Coronary artery (tissue), 2 donors: ENCODE results near the gene AK8.

Experiments
- DNase-seq: peaks from one replicate; pipeline ENCODE4 v3.0.0-alpha.2; 2017; ENCODE audit warnings: low spot score
- H3K27ac ChIP-seq, 2 donors: fragments of 200-600 bp; sonication (generic); one replicate each; pipeline ENCODE4 v1.5.1; 2016 to 2019
- H3K4me3 ChIP-seq: fragments of 200-600 bp; sonication (generic); 2 replicates; pipeline ENCODE4 v1.5.1; 2016; ENCODE audit warnings: mild to moderate bottlenecking, moderate library complexity
- CTCF ChIP-seq: fragments of 200-600 bp; sonication (generic); IDR thresholded peaks from one replicate; pipeline ENCODE4 v1.5.1; 2019; ENCODE audit warnings: antibody characterized with exemption

The AK8 gene

GRCh38 chr9:132808645-132809044 is 69.4 kb downstream of the AK8 start:
- H3K27ac ChIP-seq = no peak overlapping the region

DNA sequence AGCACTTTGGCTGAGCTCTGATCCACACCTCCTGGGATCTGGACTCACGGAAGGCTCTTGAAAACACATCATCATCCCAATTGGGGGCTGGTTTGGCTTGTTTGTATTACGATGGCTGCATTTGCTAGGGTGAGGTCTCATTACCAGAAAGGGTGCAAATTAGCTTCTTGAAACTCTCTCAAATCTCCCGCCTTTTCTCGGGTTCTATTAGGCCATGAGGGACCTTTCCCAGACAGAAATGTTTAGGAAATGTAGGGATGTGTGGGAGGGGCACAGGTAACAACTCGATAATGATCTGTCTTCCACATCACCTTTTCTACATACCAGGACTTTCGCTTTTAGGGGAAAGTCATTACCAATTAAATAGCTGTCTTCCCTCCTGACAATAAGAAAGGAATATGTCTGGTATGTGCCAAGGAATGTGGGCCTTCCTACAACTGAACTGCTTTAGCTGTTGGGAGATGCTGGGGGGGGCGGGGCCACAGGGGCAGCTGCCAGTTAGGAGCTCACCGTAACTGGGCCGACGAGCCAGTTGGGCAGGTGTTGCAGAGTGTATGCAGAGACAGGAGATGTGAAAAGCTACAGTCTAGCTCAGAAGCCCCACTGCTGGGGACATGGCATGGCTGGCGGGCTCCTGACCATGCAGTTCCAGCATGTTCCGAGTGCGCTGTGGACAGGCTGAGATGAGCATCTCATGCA is 71.2 kb downstream of the AK8 start:
- DNase-seq = no peak
- no peak for TF ChIP-seq CTCF
- H3K4me3 ChIP-seq = no peak overlapping the region
- H3K27ac ChIP-seq = no peak overlapping the region

More at GRCh38 chr9:132808645-132809044, 69.4 kb downstream of the AK8 start:
- H3K4me3 ChIP-seq = no peak overlapping the region
- no peak for DNase-seq
- TF ChIP-seq CTCF = no peak

- no peak for DNase-seq
- H3K4me3 ChIP-seq = no peak overlapping the region
- no peak for TF ChIP-seq CTCF
- no peak overlapping the region for H3K27ac ChIP-seq
Observed at GRCh38 chr9:132806306-132806705, 71.8 kb downstream of the AK8 start.

DNA sequence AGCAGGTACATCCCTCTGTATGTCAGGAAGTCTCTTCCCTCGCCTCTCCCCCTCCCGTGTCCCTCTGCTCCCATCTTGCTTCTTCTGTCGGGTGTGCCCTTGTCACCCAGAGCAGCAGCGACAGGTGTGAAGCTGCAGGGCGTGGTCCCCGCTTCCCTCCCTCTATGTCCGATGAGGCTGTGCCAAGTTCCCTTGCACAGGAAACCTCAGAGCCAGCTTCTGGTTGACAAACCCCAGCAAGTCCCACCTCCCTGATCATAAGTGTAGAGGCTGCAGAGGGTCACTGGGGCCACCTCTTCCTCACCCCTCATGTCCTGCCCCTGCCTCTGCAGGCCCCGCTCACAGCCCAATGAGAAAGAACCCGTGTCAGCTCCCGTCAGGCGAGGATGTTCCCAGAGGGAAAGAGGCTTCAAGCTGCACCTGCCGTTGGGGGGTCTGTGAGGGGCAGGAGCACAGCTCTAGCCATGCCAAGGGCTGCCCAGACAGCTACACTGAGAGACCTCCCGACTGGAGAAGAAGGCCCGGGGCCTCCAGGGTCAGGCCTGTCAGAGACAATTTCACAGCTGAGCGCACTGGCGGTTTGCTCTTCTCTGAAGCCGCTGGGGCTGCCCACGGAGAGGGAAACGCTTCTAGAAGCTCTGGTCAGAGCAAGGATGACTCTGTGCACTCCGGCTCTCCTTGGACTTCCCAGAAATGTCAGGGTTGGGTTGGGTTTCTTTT is 73.3 kb downstream of the AK8 start:
- DNase-seq = no peak
- H3K4me3 ChIP-seq = no peak overlapping the region

GRCh38 chr9:132802121-132802795 is 75.8 kb downstream of the AK8 start:
- H3K4me3 ChIP-seq = no peak overlapping the region
- no peak for TF ChIP-seq CTCF
- no peak overlapping the region for H3K27ac ChIP-seq
- no peak for DNase-seq

More for the DNA sequence above, 73.3 kb downstream of the AK8 start:
- H3K27ac ChIP-seq = no peak overlapping the region
- no peak for TF ChIP-seq CTCF

DNA sequence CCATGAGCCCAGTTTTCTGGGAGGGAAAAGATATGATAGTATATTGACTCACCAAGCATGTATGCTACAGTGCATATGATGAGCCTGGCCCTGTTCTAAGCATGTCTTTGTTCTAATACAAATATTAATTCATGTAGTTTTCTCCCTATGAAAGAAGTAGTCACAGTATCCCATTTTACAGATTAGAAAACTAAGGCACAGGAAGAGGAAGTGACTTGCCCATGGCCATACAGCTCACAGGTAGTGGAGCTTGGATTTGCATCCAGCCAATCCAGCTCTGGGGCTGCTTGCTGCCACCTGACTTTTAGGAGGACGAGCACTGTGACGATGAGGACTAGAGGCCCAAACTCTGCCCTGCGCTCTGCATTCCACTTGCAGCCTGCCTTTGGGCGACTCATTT is 76.4 kb downstream of the AK8 start:
- no peak for TF ChIP-seq CTCF
- DNase-seq = no peak
- Histone ChIP-seq H3K4me3 (no peak overlapping the region), H3K27ac (no peak overlapping the region)
